Urothelium cell line (cell line): Measurements from ENCODE around the gene MICOS13.
"Not testable (repeated sequence)": the region's sequence is repeated elsewhere in the genome, so short reads cannot be mapped to it uniquely, and the experiment has no call there.

ENCODE experiments used
- DNase-seq: peaks from one replicate; pipeline ENCODE4 v3.0.0; 2011; ENCODE audit warnings: low spot score, mixed read lengths
- FAIRE-seq: peaks from 2 replicates; lab custom pipeline; 2011; peaks lifted over from hg19 to GRCh38; lab: Jason Lieb, UNC

The MICOS13 gene

DNA sequence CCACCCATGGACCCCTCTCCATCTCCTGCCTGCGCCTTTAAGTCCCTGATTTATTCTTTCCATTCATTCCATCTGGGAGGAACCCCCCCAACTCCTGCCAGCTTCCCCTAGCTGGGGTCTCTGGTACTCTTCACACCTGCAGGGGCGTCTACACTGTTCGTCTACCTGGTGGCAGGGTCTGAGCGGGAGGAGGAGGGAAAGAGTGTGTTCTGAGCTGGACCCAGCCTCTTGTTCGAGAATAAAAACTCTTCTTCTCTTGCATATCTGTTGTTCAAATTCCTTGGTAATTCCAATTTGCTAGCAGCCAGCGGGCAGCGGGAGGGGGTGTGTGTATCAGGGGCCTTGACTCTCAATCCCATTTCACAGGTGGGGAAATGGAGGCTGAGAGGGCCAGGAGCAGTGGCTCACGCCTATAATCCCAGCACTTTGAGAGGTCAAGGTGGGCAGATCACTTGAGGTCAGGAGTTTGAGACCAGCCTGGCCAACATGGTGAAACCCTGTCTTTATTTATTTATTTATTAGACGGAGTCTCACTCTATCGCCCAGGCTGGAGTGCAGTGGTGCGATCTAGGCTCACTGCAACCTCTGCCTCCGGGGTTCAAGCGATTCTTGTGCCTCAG is 8.1 kb upstream of the MICOS13 start:
- not testable (repeated sequence) for FAIRE-seq, DNase-seq

DNA sequence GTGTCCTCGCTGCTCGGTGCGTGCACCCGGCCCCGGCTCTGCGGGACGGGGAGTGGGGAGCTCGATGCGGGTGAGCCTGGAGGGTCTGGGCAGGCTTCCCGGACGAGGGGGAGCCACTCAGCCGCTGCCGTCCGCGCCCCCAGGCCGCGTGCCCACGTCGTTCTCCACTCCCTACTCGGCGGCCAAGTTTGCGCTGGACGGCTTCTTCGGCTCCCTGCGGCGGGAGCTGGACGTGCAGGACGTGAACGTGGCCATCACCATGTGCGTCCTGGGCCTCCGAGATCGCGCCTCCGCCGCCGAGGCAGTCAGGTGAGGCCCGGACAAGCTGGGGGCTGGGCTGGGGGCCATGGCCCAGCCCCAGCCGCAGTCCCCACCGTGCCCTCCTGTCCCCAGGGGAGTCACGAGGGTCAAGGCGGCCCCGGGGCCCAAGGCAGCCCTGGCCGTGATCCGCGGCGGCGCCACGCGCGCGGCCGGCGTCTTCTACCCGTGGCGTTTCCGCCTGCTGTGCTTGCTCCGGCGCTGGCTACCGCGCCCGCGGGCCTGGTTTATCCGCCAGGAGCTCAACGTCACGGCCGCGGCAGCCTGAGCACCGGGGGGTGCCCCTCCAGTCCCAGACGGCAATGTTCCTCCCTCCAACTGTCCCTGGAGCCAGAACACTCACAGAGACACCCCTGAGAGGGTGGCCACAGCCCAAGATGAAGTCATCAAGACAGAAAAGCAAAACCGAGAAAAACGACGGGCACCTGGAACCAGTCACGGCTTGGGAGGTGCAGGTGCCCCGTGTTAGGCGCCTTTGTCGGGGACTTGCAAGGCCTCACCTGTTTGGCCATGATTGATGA is 7.3 kb upstream of the MICOS13 start:
- no peak for DNase-seq
- no peak for FAIRE-seq

- FAIRE-seq = no peak
These were observed 6.5 kb upstream of the MICOS13 start for GRCh38 chr19:5686647-5687359.

DNA sequence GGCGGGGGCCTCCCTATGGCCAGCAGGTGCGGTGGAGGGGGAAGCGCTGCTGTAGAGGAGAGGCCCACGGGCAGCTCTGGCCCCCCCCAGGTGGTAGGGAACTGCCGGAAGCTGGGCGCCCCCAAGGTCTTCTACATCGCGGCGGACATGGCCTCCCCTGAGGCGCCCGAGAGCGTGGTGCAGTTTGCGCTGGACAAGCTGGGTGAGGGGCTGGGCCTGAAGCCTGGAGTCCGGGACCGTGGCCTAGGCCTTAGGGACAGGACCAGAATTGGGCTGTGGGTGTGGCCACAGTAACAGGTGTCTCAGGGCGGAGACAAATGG is 6.0 kb upstream of the MICOS13 start:
- FAIRE-seq = no peak

More at GRCh38 chr19:5686647-5687359, 6.5 kb upstream of the MICOS13 start:
- DNase-seq = peak; percentile 84

GRCh38 chr19:5684694-5685430 is 4.5 kb upstream of the MICOS13 start:
- FAIRE-seq = no peak
- DNase-seq = no peak

More for the DNA sequence above, 6.0 kb upstream of the MICOS13 start:
- no peak for DNase-seq

- DNase-seq = no peak
- no peak for FAIRE-seq
These were observed 3.0 kb upstream of the MICOS13 start for GRCh38 chr19:5683177-5683886.

DNA sequence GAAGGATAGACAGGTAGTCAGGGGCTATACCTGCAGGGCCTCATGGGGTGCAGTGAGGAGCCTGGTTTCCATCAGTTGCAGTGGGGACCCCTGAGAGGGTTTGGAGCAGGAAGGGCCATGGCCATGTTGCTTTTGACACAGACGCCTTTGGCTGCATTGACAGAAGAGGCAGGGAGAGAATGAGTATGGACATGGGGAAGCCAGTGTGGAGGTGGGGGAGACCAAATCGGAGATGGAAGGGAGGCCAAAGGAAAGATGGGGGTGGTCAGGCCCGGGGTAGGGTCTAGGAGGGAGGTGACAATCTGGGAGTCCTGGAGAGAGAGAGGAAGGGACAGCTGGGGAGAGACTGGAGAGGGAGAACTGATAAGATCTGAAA is 1.8 kb upstream of the MICOS13 start:
- DNase-seq = no peak
- FAIRE-seq = no peak

DNA sequence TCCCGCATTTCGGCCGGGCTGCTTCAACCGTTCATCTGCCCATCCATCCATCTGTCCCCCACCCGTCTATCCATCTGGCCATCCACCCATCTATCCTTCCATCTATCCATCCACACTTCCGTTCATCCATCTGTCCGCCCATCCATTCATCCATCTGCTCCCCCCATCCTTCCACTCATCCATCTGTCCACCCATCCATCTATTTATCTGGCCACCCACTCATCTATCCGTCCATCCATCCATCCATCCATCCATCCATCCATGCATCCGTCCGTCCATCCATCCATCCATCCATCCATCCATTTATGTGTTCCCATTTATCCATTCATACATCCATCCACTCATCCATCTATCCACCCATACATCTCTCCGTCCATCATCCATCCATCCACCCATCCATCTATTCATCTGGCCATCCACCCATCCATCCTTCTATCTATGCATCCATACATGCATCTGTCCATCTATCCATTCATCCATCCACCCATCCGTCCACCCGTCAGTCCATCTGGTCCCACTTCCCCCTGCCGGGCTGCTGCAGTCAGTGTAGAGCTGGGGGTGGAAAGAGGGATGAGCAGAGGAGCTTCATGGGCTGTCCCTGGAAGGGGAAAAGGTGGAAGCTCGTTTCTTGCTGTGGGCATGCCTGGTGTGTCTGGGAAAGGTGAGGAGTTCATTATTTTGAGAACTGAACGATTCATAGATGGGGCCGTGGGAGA is 1.2 kb upstream of the MICOS13 start:
- DNase-seq = no peak
- peak; percentile 40 for FAIRE-seq

GRCh38 chr19:5680084-5680436 is 256 bp downstream of the MICOS13 start:
- DNase-seq (no peak), FAIRE-seq (no peak)

- FAIRE-seq (peak; percentile 53), DNase-seq (no peak)
These were observed 830 bp downstream of the MICOS13 start for GRCh38 chr19:5679289-5680083.

GRCh38 chr19:5678071-5678718 is 2.1 kb downstream of the MICOS13 start:
- FAIRE-seq = no peak
- DNase-seq = no peak

DNA sequence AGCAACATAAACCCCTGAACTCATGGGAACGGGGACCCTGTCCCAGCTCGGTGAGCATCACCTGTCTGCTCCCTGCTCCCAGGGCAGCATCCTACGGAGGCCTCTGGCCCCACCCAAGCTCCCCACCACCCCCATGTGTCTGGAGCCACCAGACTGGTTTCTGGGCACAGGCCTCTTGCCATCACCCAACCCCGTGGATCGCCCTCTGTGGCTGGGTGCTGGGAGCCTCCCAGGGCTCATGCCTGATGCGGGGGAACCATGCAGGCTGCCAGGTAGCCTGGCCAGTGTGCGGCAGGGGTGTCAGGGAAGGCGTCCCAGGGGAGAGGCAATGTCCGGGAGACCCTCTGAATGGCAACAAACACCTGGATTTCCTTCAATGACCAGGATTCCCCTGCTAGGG is 2.7 kb downstream of the MICOS13 start:
- FAIRE-seq (no peak), DNase-seq (no peak)

DNA sequence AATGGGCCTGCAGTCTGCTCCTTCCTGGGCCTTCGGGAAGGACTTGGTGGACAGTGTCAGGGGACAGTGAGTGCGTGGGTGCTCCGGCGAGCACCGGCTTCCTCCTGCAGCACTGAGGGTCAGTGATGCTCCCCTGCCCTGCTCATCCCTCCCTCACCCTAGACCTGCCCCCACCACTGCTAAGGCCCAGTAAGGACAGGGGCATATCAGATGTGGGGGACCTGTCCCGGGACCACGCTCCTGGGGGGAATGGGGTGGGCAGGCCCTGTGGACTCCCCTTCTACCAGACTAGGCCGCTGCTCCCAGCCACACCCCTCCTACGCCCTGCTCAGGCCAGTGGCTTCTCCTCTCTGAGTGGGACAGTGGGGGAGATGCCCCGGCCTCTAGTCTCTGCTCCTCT is 3.2 kb downstream of the MICOS13 start:
- FAIRE-seq (no peak), DNase-seq (no peak)

DNA sequence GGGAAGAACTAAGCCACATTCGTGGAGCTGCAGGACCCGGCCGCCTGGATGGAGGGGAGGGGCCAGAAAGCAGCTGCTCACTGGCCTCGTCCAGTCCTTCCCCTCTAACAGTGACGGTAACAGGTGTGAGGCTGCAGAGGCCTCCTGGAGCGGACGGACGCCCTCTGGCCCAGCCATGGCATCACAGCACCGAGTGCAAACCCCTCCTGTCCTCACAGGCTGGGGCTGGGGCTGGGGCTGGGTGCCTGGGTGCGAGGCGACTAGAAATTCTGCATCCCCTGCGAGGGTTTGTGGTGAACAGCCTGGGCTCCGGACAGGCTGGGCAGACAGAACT is 3.6 kb downstream of the MICOS13 start:
- DNase-seq (no peak), FAIRE-seq (no peak)

- FAIRE-seq = no peak
- DNase-seq = no peak
These were observed 4.1 kb downstream of the MICOS13 start for GRCh38 chr19:5676105-5676771.

- DNase-seq (no peak), FAIRE-seq (no peak)
These were observed 5.6 kb downstream of the MICOS13 start for GRCh38 chr19:5674714-5675113.

GRCh38 chr19:5673752-5674151 is 6.6 kb downstream of the MICOS13 start:
- DNase-seq (no peak), FAIRE-seq (no peak)

DNA sequence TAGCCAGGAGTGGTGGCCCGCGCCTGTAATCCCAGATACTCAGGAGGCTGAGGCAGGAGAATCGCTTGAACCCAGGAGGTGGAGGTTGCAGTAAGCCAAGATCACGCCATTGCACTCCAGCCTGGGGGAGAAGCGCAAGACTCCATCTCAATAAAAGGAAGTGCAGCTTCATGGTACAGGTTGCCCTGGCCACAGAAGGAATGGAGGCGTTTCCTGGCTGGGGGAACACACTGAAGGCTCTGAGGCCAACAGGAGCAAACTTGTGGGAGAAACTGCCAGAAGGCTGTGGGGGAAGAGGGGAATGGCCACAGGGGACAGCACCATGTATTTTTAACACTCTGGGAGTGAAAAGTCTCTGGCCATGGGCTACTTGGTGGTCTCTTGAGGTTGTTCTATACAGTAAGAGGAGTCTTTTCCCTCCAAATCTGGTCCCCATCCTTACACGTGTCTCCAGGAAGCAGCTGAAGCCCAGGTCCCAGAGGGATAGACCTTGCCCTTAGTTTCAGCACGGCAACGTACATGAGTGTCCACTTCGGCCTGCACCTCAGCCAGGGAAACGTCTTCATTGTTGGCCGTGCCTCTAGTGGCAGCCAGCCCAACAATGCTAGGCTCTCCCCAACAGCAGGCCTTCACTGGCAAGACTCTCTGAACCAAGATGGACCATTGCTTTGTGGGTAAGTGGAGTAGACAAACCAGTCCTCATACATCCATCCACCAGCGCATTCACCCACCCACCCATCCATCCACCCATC is 7.4 kb downstream of the MICOS13 start:
- FAIRE-seq = peak; percentile 55
- no peak for DNase-seq
